DND-41 (cell line): ENCODE results near the gene GLI2.

Source experiments
- CTCF ChIP-seq: IDR thresholded peaks from 2 replicates; pipeline ENCODE4 v1.5.1; 2012; ENCODE audit warnings: borderline replicate concordance, low read length, moderate library complexity, mild to moderate bottlenecking; ENCODE audit not compliant: poor library complexity, severe bottlenecking; ENCODE audit errors: extremely low read depth
- EZH2 ChIP-seq: IDR thresholded peaks from 3 replicates; pipeline ENCODE4 v1.6.1; 2012; ENCODE audit warnings: borderline replicate concordance, low read depth, mild to moderate bottlenecking, moderate library complexity, low read length, inconsistent platforms; ENCODE audit not compliant: severe bottlenecking

- no peak for TF ChIP-seq CTCF
- no peak for TF ChIP-seq EZH2
These were observed 18.8 kb upstream of the GLI2 start for GRCh38 chr2:120716641-120717585.
